Keratinocyte (primary cell): Measurements from ENCODE around the gene KLHL29. TPM values are rescaled to one million over a fixed set of nuclear protein-coding genes. Genes with fewer than 3 reads are reported as not detected.

Experiments used
- DNase-seq: peaks from one replicate; pipeline ENCODE4 v3.0.0-alpha.2; 2011; ENCODE audit warnings: low read depth, missing footprints, low spot score
- FAIRE-seq: peaks from 2 replicates; lab custom pipeline; 2011; peaks lifted over from hg19 to GRCh38; lab: Jason Lieb, UNC
- H2AFZ ChIP-seq: 2 replicates; pipeline ENCODE4 v1.6.0; 2012; ENCODE audit warnings: low read length, control low read depth, inconsistent platforms; ENCODE audit not compliant: control insufficient read depth
- H3K27ac ChIP-seq: 2 replicates; pipeline ENCODE4 v1.5.1; 2011; ENCODE audit warnings: low read length; ENCODE audit not compliant: control insufficient read depth, insufficient read depth
- H3K27me3 ChIP-seq: 3 replicates; pipeline ENCODE4 v1.6.0; 2011; ENCODE audit warnings: low read length; ENCODE audit not compliant: control insufficient read depth, insufficient read depth; ENCODE audit errors: extremely low read depth
- H3K36me3 ChIP-seq, 2 experiments: 2 replicates in 1 of 2; 3 replicates in 1 of 2; pipeline ENCODE4 v1.5.1; 2011; ENCODE audit warnings: low read length in 2 of 2, mild to moderate bottlenecking in 1 of 2; ENCODE audit not compliant: control insufficient read depth in 2 of 2, insufficient read depth in 2 of 2; ENCODE audit errors: extremely low read depth in 1 of 2
- H3K4me1 ChIP-seq: 3 replicates; pipeline ENCODE4 v1.5.1; 2011; ENCODE audit warnings: low read length; ENCODE audit not compliant: control insufficient read depth, insufficient read depth; ENCODE audit errors: extremely low read depth
- H3K4me2 ChIP-seq: 3 replicates; pipeline ENCODE4 v1.6.0; 2011; ENCODE audit warnings: low read depth, low read length; ENCODE audit not compliant: control insufficient read depth, insufficient read depth; ENCODE audit errors: extremely low read depth
- H3K4me3 ChIP-seq, 3 experiments: fragments of 200-600 bp in 1 of 3; sonication (generic) in 1 of 3; 2 replicates in 2 of 3; 3 replicates in 1 of 3; pipeline ENCODE4 v1.5.1; 2011 to 2016; ENCODE audit warnings: low read length in 3 of 3, mild to moderate bottlenecking in 3 of 3, control low read depth in 2 of 3, inconsistent platforms in 1 of 3, low read depth in 1 of 3, mixed read lengths in 1 of 3, mixed run types in 1 of 3, moderate library complexity in 1 of 3; ENCODE audit not compliant: control insufficient read depth in 2 of 3, insufficient read depth in 2 of 3; ENCODE audit errors: extremely low read depth in 1 of 3
- H3K79me2 ChIP-seq: 2 replicates; pipeline ENCODE4 v1.6.0; 2012; ENCODE audit warnings: low read length; ENCODE audit not compliant: control insufficient read depth, insufficient read depth
- H3K9ac ChIP-seq: 3 replicates; pipeline ENCODE4 v1.6.0; 2011; ENCODE audit warnings: low read length; ENCODE audit not compliant: control insufficient read depth, insufficient read depth; ENCODE audit errors: extremely low read depth
- H3K9me1 ChIP-seq: 3 replicates; pipeline ENCODE4 v1.6.0; 2011; ENCODE audit warnings: low read length; ENCODE audit not compliant: control insufficient read depth, insufficient read depth; ENCODE audit errors: extremely low read depth
- H3K9me3 ChIP-seq: 2 replicates; pipeline ENCODE4 v1.5.1; 2012; ENCODE audit warnings: low read depth, low read length; ENCODE audit not compliant: control insufficient read depth
- H4K20me1 ChIP-seq: 3 replicates; pipeline ENCODE4 v1.6.0; 2011; ENCODE audit warnings: low read length; ENCODE audit not compliant: control insufficient read depth, insufficient read depth; ENCODE audit errors: extremely low read depth
- CTCF ChIP-seq, 3 experiments: IDR thresholded peaks in 1 of 3; conservative IDR thresholded peaks in 1 of 3; optimal IDR thresholded peaks in 1 of 3; 2 replicates in 2 of 3; 3 replicates in 1 of 3; pipeline versions ENCODE3 to v1.5.1; 2011; ENCODE audit warnings: low read length in 3 of 3, mild to moderate bottlenecking in 3 of 3, moderate library complexity in 2 of 3, control low read depth in 1 of 3, inconsistent platforms in 1 of 3; ENCODE audit not compliant: insufficient read depth in 2 of 3; ENCODE audit errors: extremely low read depth in 1 of 3
- EZH2 ChIP-seq: IDR thresholded peaks from one replicate; pipeline ENCODE4 v1.6.1; 2012; ENCODE audit warnings: inconsistent platforms, mild to moderate bottlenecking, low read length, moderate library complexity
- dilution Hi-C: fragments of 300-500 bp; cut with MboI; formaldehyde crosslinking; loops from one replicate; pipeline ENCODE4 v1.7.0; 2020; ENCODE audit warnings: low sequenced_read_pairs; ENCODE audit not compliant: extremely low pct_ligation_motif_present
- polyA plus RNA-seq, 5 experiments: library from polyadenylated mRNA; depleted of rRNA in 3 of 5; stranded (reverse) in 3 of 5; stranded (forward) in 1 of 5; unstranded in 1 of 5; fragments of >200 nt; gene quantifications; 1 replicate in 1 of 5; 2 replicates in 3 of 5; 3 replicates in 1 of 5; pipeline versions ENCODE4 v1.2.1 to v1.2.3, GENCODE V29; 2011 to 2012; ENCODE audit warnings: missing spikeins in 2 of 5, low read depth in 1 of 5, low replicate concordance in 1 of 5

KLHL29 gene
- polyA plus RNA-seq, 1 donor (not counting 4 experiments of a cell fraction or from before 2014, with no cell fraction given) = 4.7 TPM

- H3K36me3 ChIP-seq = no peaks in the 10 kb centered on the region
- FAIRE-seq = no peak
- H3K27me3 ChIP-seq = no peaks in the 10 kb centered on the region
- no peak overlapping the region for H3K4me3 ChIP-seq
- no peak overlapping the region for H3K9ac ChIP-seq
- peaks cover 2% of the 10 kb centered on the region for H4K20me1 ChIP-seq
- H3K79me2 ChIP-seq = no peaks in the 10 kb centered on the region
- no peak overlapping the region for H3K27ac ChIP-seq
- dilution Hi-C loops = no loop called here
- H3K9me1 ChIP-seq = no peaks in the 10 kb centered on the region
- no peak overlapping the region for H2AFZ ChIP-seq
- no peaks in the 10 kb centered on the region for H3K4me1 ChIP-seq
- H3K9me3 ChIP-seq = no peaks in the 10 kb centered on the region
- DNase-seq = no peak
- no peak overlapping the region for H3K4me2 ChIP-seq
- no peak for TF ChIP-seq CTCF (optimal IDR thresholded peaks at IDR 0.05 in 1 of 3, IDR thresholded peaks at IDR 0.05 in 1 of 3, conservative IDR thresholded peaks at IDR 0.05 in 1 of 3; ENCODE audit: extremely low read depth in 1 of 3, insufficient read depth in 2 of 3, low read length in 3 of 3)
- no peak for TF ChIP-seq EZH2
Measured at GRCh38 chr2:23614701-23615100, 229.7 kb downstream of the KLHL29 start.

- no peak overlapping the region for H2AFZ ChIP-seq
- H3K4me3 ChIP-seq = no peak overlapping the region
- no peaks in the 10 kb centered on the region for H3K9me1 ChIP-seq
- no peaks in the 10 kb centered on the region for H3K9me3 ChIP-seq
- DNase-seq (no peak), FAIRE-seq (no peak)
- H3K4me2 ChIP-seq = no peak overlapping the region
- no peak overlapping the region for H3K27ac ChIP-seq
- H3K9ac ChIP-seq = no peak overlapping the region
- no peaks in the 10 kb centered on the region for H3K36me3 ChIP-seq
- no peaks in the 10 kb centered on the region for H3K4me1 ChIP-seq
- no peaks in the 10 kb centered on the region for H3K79me2 ChIP-seq
- no peaks in the 10 kb centered on the region for H3K27me3 ChIP-seq
- peaks cover 2% of the 10 kb centered on the region for H4K20me1 ChIP-seq
- TF ChIP-seq EZH2 = no peak
- no peak for TF ChIP-seq CTCF (optimal IDR thresholded peaks at IDR 0.05 in 1 of 3, IDR thresholded peaks at IDR 0.05 in 1 of 3, conservative IDR thresholded peaks at IDR 0.05 in 1 of 3; ENCODE audit: extremely low read depth in 1 of 3, insufficient read depth in 2 of 3, low read length in 3 of 3)
- dilution Hi-C loops = no loop called here
Measured at GRCh38 chr2:23615216-23616020, 230.4 kb downstream of the KLHL29 start.
